ENCODE data around the gene ACADVL. TPM values are rescaled to one million over a fixed set of nuclear protein-coding genes. Genes with fewer than 3 reads are reported as not detected.

The ACADVL gene
- total RNA-seq, 2 donors from 2014 or later = 589 to 593 TPM

DNA sequence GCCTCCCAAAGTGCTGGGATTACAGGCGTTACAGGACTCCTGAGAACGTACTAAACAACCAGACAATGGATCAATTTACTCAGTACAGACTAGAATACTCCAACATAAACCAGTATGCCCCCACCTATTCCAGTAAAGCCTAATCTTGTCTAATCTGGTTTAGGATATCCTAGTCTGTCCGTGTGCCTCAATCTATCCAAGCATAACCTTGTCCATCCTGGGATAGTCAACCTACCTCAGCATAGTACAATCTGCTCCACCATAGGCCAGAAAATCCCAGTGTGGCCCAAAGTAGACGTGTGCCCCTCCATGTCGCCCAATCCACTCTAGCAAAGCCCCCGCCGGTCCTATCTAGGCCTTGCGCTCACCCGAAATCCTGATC lies 14.0 kb downstream of the ACADVL start:
- no peak for DNase-seq (ENCODE audit: low spot score)
- Histone ChIP-seq H3K9me3 (no peaks in the 10 kb centered on the region), H3K27ac (peak overlapping the region; percentile 96 to 99), H3K27me3 (replicated peaks; ENCODE audit: insufficient read depth) (no peaks in the 10 kb centered on the region), H3K36me3 (peaks cover 0 to 11% of the 10 kb centered on the region in 2 donors), H3K4me3 (peak overlapping the region; percentile 95), H3K4me1 (replicated peaks) (peaks cover 13% of the 10 kb centered on the region)
- TF ChIP-seq, protein P1, sequence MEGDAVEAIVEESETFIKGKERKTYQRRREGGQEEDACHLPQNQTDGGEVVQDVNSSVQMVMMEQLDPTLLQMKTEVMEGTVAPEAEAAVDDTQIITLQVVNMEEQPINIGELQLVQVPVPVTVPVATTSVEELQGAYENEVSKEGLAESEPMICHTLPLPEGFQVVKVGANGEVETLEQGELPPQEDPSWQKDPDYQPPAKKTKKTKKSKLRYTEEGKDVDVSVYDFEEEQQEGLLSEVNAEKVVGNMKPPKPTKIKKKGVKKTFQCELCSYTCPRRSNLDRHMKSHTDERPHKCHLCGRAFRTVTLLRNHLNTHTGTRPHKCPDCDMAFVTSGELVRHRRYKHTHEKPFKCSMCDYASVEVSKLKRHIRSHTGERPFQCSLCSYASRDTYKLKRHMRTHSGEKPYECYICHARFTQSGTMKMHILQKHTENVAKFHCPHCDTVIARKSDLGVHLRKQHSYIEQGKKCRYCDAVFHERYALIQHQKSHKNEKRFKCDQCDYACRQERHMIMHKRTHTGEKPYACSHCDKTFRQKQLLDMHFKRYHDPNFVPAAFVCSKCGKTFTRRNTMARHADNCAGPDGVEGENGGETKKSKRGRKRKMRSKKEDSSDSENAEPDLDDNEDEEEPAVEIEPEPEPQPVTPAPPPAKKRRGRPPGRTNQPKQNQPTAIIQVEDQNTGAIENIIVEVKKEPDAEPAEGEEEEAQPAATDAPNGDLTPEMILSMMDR (IDR thresholded peaks at IDR 0.05) = no peak
- TF ChIP-seq POLR2A (IDR thresholded peaks at IDR 0.05) (no peak), POLR2AphosphoS5 (IDR thresholded peaks at IDR 0.05) (no peak)
- intact Hi-C loops (cut with DNase I) = loop anchor here (10.0 kb wide), 1 partner anchor 601 kb away; the partner anchor contains the start of gene KDM6B
- WGBS = 3% methylated on average over 9 of the region's 9 CpGs

DNA sequence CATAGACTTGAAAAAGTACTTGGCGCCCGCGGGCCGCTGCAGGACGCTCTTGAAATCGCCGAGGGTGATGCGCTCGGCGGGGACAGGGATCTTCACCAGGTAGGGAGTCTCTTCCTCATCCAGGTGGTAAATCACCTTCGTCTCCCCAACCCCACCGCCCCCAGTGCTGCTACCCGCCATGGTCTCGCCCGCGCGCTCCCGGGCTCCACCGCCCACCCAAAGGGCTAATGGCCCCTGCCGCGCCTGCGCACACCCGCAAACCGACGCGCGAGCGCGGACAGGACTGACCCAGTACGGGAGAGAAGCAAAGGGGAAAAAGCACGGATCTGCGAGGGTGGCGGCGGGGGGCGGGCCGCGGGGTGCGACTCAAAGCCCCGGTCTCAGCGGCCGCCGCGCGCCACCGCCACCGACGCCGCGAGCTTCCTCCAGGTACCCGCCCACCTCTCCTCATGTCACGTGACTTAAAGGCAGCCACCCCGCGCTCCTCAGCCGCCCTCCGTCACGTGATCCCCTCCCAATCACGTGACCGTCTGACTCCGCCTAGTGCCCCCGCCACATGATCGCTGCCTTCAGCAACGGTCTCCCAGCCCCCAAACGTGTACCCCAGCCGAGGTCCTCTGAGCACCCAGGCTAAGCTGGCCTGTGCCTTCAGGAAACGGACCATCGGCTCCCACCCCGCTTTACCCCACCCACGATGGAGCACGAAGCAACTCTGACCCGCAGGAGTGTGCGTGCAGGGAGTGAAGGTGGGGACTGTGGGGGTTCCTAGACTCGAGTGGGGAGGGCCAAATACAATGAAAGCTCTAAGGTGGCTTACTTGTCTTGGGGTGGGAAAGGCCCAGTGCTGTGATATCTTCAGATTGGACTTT lies 14.6 kb downstream of the ACADVL start, which contains the start of gene DVL2:
Gene DVL2, minus strand, starts transcription at position 435 of the 869 bp plus-strand sequence. Its CDS starts 255 bp downstream, at position 180.
- H3K27ac ChIP-seq = peak within 1 kb of the TSS; percentile 96 to 99
- peaks cover 7% of the 10 kb centered on the region for H3K4me1 ChIP-seq (replicated peaks)
- H3K4me3 ChIP-seq = peak within 1 kb of the TSS; percentile 95
- DNase-seq (ENCODE audit: low spot score) = peak; percentile 96
- H3K36me3 ChIP-seq = peaks cover 0 to 8% of the 10 kb centered on the region in 2 donors
- H3K9me3 ChIP-seq = no peaks in the 10 kb centered on the region
- TF ChIP-seq POLR2AphosphoS5 (IDR thresholded peaks at IDR 0.05) (peak; percentile 97), POLR2A (IDR thresholded peaks at IDR 0.05) (peak; percentile 96)
- TF ChIP-seq, protein P1 (IDR thresholded peaks at IDR 0.05) = peak in 1 of 4 experiments; percentile 39
- WGBS = under 1% methylated on average over 68 of the region's 72 CpGs
- H3K27me3 ChIP-seq (replicated peaks; ENCODE audit: insufficient read depth) = no peaks in the 10 kb centered on the region
- intact Hi-C loops (cut with DNase I) = loop anchor here (10.0 kb wide), 1 partner anchor 600 kb away; the partner anchor contains the start of gene KDM6B

DNA sequence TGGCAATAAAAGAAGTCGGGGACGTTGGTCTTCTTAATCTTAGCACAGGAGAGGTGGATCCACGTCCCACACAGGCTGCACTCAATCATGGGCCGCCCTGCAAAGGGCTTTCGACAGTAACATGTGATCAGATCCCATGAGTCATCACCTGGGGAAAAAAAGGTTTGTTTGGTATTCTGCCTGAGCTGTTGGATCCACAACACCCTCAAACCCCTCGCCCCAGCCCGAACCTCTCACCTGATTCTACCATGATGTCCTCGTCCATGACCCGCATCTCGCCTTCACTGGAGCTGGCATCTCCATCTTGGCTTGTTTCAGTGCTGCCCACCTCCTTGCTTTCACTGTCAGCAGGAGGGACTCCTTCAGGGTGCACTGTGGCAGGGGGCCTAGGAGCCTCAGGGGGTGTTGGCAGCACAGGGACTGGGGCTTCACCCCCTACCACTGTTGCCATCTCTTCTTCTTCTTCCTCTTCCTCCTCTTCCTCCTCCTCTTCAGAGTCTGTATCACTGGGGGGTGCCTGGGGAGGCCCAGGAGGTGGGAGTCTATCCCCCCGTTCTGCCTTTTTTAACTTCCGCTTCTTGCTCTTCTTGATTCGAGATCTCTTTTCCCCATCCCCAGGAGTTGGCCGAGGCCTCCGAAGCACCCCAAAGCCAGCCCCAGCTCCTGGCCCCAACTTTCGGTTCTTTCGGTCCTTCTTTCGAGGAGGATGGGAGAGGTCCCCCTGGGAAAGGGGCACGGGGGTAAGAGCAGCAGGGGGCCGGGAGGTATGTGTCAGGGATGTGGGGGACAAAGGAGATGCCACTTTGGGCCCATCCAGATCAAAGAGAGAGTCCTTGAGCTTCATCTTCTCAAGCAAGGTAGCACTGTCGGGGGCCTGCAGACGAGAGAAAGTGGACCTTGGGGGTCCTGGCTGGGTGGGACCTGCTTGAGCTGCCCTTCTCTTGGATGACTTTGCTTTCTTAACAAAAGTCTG lies 16.2 kb downstream of the ACADVL start:
- Histone ChIP-seq H3K27ac (peak overlapping the region in 1 of 2 donors; percentile 99), H3K36me3 (peaks cover 0 to 9% of the 10 kb centered on the region in 2 donors), H3K4me3 (no peak overlapping the region), H3K4me1 (replicated peaks) (peaks cover 14% of the 10 kb centered on the region), H3K9me3 (no peaks in the 10 kb centered on the region), H3K27me3 (replicated peaks; ENCODE audit: insufficient read depth) (no peaks in the 10 kb centered on the region)
- intact Hi-C loops (cut with DNase I) = loop anchor here (10.0 kb wide), 1 partner anchor 599 kb away; the partner anchor contains the start of gene KDM6B
- no peak for DNase-seq (ENCODE audit: low spot score)
- 79% methylated on average over 22 of the region's 22 CpGs for WGBS
- TF ChIP-seq, protein P1 (IDR thresholded peaks at IDR 0.05) = no peak
- TF ChIP-seq POLR2AphosphoS5 (IDR thresholded peaks at IDR 0.05) = no peak

DNA sequence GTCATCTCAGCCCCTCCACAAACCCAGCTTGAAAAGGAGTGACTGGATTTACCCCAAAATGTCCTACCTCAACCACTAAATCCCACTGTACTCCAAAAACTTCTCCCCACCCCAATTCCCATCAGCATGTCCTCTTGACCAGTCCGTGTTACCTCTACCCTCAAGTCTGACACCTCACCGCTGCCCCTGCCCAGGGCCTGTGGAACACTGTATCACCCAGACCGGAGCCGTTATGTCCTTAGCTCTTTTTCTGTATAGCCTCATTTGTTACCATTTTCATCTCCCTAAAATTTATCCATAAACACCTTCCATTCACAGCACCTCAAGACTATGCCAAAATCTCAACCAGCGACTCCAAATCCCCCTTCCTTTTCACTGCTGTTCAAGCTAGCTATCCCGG lies 17.1 kb downstream of the ACADVL start:
- Histone ChIP-seq H3K27ac (peak overlapping the region; percentile 98 to 99), H3K4me3 (peak overlapping the region in 1 of 2 donors; percentile 100), H3K4me1 (replicated peaks) (peaks cover 18% of the 10 kb centered on the region), H3K36me3 (peaks cover 0 to 10% of the 10 kb centered on the region in 2 donors), H3K27me3 (replicated peaks; ENCODE audit: insufficient read depth) (no peaks in the 10 kb centered on the region), H3K9me3 (no peaks in the 10 kb centered on the region)
- no peak for TF ChIP-seq POLR2AphosphoS5 (IDR thresholded peaks at IDR 0.05)
- TF ChIP-seq POLR2A (IDR thresholded peaks at IDR 0.05) = no peak
- TF ChIP-seq, protein P1 (IDR thresholded peaks at IDR 0.05) = no peak
- 83% methylated on average over 6 of the region's 6 CpGs for WGBS
- no peak for DNase-seq (ENCODE audit: low spot score)
- intact Hi-C loops (cut with DNase I) = loop anchor here (10.0 kb wide), 1 partner anchor 598 kb away; the partner anchor contains the start of gene KDM6B
